RPMI8226 (cell line): ENCODE measurements around the gene SETD7.

Source experiments
- DNase-seq: peaks from one replicate; pipeline ENCODE4 v3.0.0-alpha.2; 2015

Gene SETD7

DNA sequence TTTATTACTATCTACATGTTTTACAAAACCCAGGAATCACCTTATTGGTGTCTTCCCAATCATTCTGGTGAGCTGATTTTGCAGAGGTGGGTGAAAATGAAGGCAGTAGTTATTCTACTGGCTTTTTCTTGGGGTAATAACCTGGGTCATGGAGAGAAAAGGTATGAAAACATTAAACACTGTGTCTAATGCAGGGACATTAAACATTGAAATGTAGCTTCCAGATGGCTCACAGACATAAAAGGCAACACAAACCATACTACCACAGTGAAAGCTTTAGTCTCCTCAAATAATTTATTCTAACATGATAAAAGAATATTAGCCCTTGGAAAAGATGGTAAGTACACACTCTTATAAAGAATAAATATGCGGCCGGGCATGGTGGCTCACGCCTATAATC, 8.0 kb downstream of the SETD7 start:
- no peak for DNase-seq

DNA sequence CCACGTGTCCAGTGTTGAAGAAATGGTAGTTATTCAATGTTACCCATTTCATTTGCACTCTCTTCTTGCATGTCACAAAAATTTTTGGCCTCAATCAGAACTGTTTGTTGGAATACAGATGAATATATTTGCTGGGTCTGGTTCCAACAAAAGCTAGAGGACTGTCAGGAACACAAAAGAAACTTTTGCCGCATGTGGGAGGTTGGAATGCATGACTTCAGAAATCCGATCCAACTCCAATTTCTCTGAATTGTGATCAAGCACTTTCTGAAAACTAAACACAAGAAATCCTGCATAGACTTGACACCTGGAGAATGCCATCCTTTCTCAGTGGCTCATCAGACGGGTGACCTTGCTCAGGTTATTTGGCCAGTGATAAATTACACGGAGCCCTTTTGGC, 15.4 kb downstream of the SETD7 start:
- no peak for DNase-seq

DNA sequence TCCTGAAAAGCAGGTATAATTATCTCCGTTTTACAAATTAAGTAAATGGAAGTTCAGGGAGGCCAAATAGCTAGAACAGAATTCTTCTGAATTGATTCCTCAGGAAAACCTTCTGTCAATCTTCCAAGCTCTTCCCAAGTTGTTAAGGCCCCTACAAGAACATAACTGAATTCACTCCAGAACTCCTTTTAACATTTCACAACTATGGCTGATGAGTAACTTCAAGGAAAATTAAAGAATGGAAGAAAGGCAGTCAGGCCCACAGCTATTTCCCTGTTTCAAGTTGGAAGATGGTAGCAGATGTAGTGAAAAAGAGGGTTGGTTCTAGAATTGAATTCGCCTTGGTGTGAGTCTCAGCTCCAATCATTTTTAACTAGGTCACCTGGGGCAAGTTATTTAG, 15.9 kb downstream of the SETD7 start:
- DNase-seq, result no peak

DNA sequence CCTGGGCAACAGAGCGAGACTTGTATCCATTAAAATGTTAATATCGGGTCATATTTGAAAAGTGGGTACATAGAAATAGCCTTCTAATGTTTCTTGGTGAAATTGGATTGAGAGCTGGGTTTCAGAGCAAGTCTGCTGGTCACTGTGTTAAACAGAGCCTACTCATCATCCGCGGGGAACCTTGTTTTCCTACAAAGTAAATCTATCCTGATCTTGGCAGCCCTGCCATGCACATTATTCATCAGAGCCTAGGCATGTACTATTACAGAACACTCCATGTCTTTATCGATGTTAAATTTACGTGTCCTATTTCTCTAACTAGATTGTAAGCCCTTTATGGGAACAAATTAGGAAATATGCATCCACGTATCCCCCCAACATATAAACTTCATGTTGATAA, 18.7 kb downstream of the SETD7 start:
- DNase-seq, result no peak

DNA sequence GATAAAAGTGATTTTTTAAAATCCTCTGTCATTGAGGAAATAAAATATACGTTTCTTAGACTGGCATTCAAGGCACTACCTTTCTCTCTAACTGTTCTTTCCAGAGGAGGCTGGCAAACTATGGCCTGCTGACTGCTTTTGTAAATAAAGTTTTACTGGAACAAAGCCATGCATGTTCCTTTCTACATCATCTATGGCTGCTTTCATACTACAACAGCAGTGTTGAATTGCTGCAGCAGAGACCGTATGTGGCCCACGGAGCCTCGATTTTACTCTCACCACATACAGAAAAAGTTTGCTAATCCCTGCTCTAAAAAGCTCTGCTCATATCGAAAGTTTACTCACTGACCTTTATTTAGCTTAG, 20.2 kb downstream of the SETD7 start:
- DNase-seq, result no peak

DNA sequence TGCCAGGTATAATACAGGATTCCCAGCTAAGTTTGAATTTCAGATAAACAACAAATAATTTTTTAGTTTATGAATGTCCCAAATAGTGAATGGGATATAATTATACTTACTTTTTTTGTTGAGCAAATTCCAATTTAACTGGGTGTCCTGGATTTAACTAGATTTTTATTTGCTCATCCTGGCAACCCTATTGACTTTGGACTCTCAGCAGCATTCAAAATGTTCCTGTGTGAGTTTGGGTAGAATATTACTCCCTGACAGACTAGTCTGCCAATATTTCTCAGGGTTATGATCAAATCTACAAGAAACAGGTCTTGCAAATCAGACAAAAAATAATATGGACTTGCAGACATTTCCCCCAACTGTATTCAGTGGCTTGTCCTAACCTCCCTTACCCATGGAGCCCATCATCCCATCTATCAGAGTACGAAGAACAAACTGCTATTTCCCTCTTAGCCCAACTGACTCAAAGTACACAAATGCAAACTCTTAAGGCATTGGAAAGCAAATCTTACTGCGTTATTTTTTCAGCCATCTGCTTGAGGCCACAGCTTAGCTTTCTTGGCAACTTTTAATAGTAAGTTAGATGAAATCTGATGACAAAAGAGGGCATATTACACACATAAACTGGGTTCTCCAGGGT, 20.7 kb downstream of the SETD7 start:
- no peak for DNase-seq

DNA sequence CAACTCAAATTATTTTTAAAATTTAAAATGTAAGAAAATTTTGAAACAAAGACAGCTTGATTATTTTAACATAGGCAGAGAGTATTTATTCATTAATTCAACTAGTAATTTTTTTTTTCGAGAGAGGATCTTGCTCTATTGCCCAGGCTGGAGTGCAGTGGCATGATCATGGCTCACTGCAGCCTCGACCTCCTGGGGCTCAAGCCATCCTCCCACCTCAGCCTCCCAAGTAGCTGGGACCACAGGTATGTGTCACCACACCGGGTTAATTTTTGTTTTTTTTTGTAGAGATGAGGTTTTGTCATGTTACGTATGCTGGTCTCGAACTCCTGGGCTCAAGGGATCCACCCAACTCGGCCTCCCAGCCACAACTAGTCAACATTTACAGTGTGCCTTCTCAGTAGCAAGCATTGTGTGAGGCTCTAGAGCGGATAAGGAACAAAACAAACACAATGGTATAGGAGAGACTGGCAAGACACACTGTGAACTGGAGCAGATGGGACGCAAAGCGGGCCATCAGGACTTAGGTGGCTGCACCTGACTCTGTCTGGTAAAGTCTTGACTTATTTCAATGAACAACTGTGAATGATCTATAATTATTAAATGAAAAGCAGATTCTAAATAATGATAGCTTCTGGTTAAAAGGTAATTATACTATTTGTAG, 21.6 kb downstream of the SETD7 start:
- no peak for DNase-seq

DNA sequence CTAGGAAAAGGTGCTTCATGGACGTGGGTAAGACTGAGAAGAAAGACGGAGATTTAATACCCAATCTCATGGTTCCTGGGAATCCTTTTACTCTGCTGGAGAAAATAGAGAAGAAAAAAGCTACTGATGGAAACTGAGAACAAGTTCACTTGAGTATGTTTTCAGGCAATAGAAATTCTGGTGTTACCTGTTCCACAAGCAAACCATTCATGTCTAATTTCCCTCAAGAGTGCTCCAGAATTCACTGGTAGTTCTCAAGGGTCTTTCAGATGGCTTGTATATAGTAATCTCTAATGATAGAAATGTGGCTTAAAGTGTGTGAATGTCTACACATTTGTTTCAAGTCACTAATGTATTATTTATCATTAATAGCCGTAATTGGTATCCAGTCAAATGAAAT, 22.5 kb downstream of the SETD7 start:
- DNase-seq, result no peak

DNA sequence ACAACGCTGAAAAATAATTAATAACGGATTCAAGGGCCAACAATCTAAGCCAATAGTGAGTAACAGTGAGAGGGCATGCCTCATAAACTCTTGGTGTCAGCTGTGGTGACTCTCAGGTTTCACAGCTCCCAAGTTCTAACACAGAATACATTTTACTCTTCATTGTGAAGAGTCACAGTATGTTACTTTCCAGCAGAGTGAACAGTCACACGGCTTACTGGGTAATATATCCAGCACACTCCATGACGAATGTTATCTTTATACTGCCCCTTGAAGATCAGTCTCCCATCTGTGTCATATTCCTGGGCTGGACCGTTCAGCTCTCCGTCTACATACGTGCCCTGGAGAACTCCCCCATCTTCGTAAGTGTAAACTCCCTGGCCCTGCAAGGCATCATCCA, 23.1 kb downstream of the SETD7 start:
- no peak for DNase-seq

DNA sequence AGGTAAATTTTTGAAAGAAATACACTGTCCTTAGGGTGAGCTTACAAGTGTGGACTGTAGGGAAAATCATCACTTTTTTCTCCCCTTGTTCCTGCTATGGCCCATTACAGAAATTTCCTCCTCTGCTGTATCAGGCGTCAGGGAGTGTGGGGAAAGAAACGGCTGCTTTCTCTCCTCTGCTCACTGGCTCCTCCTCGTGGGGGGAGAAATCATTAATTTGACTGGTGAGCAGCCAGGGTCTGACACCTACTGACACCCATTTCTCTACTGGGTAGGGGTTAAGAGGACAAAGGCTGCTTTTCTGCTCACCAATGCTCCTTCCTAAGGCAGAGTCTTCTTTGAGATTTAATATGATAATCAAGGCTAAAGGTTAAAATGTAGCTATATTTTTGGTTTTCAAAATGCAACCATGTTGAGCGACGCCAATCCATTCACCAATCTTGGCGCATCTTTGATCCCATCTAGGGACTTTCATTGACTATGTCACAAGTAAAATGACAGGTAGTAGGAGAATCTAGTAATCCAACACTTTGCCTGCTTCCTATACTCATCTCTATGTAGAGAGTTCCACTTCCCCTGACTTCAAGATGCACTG, 25.1 kb downstream of the SETD7 start:
- peak; percentile 12 for DNase-seq

DNA sequence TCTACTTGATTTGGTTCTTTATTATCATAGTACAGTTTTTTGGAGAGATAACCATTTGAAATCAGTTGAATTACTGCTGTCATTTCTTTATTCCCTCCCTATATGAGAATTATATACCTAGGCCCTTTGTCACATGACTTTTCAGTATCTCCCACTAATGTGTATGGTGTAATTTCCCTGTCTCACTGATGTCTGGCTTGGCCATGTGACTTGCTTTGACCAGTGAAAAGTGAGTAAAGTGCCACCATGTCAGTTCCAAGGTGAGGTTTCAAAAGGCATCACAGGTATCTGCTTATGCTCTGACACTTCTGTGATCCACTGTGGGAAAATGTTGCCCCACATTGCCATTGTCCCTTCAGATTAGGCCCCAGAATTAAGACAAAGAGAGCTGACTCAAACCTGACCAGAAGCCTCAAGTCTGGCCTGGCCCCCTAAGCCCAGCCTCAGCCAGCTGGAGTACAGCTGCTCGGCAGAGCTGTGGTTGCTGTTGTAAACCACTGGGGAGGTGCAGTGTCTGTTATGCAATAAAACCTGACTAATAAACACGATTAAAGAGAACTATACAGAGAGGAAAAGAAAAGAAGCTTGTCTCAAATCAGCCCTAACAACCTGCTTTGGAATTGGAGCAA, 27.5 kb downstream of the SETD7 start:
- no peak for DNase-seq

DNA sequence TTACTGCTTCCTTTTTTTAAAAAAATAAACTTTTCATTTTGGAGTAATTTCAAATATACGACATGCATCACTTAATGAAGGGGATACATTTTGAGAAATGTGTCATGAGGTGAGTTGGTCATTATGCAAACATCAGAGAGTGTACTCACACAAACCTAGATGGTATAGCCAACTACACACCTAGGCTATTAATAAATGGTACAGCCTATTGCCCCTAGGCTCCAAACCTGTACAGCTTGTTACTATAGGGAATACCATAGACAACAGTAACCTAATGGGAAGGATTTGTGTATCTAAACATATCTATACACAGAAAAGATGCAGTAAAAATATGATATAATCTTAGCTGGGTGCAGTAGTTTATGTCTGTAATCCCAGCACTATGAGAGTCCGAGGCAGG, 29.1 kb downstream of the SETD7 start:
- DNase-seq, result no peak

DNA sequence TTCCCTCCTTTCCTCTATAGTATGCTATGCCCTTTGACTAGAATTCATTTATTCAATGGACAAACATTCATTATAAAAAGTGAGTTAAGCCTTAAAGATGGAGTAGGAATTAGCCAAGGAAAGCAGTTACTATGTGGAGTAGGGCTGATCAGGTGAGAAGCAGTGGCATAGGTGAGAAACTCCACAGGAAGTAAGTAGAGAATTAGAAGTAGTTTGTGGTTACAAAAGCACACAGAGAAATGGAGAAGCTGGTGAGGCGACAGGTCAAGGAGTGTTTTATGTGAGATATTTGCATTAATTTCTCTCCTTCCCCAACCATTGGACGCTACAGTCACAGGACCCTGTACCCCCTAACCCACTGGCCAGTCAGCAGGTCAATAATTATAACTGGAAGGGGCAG, 30.6 kb downstream of the SETD7 start:
- no peak for DNase-seq

DNA sequence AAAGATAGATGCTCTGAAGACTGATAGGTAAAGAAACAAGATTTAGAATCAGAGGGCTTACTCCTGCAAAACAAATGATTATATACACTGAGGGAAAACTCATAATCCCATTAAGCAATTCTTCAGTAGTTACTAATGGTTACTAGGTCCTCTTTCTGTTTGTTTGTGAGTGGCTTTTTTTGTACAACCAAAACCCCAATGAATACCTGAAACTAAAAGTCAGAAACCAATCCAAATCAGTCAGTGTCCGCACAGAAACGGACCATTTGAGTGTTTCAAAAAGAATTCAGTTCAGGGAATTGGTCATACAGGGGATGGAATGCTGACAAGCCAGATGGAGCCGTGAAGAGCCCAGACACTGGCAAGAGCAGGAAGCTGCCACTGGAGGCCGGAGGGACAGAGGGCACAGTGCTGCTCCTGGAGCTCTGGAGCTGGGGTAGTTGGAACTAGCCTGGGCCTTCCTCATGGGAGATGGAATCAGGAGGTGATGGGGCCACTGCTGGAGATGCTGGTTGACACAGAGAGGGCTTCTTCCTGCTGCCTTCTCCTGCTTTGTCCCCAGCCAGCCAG, 31.9 kb downstream of the SETD7 start:
- DNase-seq, result no peak

DNA sequence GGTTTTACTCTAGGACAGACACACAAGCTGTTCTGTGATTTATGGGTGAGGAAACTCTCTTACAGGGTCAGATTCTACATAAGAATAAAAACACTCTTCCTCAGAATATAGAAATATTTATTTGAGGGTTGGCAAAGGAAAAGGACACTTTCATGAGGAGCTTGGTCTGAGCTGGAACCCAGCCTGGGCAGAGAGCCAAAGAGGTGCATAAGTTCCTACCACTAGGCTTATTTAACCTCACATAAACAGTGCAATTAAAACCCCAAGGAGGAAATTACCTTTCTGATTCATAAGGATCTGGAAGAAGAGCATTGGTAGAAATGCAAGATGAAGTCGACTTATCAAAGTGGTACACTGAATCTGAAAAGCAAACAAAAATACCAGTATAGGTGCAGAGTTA, 32.9 kb downstream of the SETD7 start:
- DNase-seq, result no peak

DNA sequence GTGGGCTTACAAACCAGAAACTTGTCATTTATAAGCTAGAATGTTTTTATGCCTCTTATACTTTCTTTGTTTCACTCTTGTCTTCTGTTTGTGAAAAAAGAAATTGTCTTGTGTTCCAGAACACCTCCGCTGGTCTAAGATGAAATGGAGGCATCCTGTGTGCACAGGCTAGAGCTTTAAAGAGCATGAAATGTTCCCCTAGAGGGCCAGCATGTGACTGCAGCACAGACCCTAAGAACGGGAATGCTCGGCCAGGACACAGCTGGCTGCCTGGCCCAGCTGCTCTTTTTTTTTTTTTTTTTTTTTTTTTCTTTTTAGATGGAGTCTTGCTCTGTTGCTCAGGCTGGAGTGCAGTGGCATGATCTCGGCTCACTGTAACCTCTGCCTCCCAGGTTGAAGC, 33.6 kb downstream of the SETD7 start:
- no peak for DNase-seq

DNA sequence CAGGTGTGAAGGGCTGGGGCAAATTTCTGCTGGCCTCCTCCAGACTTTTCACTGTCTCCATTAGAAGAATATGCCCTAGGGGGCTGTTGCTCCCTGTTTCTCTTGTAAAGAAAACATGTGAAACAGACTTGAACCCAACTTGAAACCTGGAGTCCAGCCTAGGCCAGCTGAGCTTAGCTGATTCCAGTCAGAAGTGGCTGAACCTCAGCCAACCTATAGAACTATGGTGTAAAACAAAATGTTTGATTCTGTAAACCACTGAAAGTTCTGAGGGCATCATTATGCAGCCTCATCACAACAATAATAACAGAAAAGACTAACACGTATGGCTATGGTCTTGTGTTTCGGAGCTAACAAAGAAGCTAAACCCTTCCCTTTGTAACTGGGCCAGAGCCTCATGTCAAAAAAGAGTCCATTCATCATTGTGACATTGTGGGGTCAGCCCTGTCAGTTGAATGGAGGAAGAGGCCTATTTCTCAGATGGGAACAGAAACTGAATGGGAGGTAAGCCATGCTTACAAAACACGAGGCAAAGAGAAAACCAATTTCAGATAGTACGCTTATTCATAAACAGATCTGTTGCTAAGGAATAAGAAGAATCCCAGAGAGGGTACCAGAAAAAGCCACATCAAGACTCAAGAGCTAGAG, 34.1 kb downstream of the SETD7 start:
- DNase-seq, result no peak

DNA sequence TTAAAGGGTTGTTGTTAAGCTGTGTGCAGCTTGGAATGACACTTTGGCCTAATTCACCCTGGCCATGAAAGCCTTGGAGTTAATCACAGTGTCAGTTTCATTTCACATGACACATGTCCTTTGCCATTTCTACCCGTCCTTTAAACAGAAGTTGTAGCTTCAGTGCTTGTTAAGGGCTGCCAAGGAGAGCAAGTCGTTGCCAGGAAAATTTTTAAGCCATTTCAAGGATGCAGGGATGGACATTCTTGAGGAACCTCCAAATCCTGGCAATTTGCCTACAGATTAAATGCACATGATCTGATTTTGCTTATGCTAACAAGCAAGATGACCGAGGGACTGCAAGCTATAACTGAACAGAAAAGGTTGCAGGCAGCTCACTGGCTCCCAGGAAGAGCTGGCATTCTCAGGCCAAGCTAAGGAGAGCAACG, 40.5 kb downstream of the SETD7 start:
- no peak for DNase-seq

DNA sequence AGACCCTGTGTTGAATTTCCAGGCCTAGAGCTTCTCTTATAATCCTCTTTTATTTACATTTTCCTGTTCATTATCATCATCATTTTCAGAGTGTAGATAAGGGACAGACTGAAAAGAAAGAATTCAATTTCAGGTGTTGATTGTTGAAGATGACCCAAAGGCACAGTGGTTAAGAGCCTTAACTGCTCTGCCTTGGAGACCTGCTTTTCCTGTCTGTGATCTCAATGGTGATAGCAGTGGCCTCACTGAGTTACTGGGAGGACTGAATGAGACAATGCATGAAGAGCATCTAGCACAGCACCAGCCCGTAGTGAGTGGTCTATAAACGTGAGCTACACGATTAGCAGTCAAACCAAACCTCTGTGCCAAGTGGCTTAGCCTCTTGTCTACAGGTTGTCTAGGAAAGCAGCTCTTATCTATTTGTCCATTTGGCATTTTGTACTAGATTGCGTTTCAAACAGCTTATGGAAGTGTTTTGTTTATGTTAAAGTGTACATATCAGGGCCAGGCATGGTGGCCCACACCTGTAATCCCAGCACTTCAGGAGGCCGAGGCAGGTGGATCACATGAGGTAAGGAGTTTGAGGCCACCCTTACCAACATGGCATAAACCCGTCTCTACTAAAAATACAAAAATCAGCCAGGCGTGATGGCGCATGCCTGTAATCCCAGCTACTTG, 41.5 kb downstream of the SETD7 start:
- no peak for DNase-seq

DNA sequence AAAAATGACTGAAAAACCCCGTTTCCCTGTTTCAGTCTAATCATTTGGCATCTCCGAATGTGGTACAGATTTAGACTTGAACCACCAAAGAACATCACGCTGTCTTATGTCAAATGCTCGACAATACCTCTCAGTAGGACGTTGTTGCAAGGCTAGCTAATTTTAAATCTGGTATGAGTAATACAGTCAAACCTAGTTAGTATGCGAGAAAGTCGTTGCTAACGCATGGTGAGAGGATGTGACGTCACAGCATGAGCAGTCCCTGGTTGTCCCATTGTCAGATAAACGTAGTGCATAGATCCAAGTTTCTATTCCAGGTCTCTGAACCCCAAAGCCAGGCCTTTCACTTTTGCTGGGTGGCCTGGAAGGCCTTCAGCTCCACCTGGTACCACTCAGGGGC, 44.7 kb downstream of the SETD7 start:
- no peak for DNase-seq

DNA sequence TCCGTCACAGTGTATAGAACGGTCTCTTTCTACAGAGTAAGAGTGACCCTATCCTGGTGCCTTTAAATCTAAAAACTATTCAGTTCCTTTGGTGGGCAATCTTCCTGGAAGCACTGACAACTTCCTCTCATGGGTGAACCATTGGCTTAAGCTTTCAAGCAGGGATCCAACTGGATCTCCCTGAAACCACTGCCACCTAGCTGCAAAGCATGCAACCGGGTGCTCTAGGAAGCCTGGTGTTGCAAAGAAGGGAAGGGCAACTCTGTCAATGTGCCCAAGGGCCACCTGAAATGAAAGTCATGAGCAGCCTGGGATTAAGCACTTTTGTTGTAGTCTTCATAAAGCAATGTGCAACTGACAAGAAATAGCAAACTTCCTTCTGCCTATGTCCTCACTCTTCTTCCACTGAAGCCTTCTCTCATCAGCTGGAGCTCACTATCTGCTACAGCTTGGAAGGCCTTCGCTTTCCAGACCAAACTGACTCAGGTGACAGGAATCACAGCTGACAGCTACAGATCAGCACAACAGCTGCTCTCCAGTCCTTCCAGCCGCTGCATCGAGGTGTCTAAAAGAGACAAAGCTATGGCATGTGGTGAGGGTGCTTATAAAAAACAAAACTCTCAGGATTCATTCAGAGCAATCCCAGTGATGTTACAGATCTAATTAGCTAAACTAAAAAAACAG, 46.1 kb downstream of the SETD7 start:
- DNase-seq, result no peak

DNA sequence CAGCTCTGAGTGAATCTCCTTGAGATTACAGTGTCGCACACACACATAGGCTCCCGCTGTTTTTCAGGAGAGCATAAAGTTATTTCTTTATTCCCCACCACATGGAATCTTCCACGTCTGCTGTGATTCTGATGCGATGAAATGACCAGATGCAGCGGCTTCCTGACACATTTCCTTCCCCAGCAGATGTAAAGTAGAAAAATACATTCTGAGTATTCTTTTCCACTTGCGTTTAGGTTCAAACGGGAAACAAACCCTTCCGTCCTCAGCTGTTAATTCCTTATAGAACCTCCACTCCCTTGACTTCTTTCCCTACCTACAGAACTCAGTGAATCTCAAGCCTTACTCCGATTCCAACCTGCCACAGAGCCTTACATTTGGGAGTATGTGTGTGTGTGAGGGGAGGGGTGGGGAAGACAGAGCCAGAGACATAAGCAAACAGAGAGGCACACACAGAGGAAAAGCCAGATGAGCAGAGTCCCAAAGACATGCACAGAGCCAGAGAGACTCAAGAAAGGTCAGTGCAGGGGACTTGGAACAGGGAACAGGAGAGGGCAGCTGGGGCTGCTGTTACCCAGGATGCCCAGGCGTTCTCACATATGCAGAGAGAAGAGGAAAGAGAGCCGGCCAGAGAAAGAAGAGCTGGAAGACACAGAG, 47.3 kb downstream of the SETD7 start:
- DNase-seq, result no peak
